Measurements from ENCODE around the gene TUBB.
"Not testable (repeated sequence)": the region's sequence is repeated elsewhere in the genome, so short reads cannot be mapped to it uniquely, and the experiment has no call there.

TUBB gene

DNA sequence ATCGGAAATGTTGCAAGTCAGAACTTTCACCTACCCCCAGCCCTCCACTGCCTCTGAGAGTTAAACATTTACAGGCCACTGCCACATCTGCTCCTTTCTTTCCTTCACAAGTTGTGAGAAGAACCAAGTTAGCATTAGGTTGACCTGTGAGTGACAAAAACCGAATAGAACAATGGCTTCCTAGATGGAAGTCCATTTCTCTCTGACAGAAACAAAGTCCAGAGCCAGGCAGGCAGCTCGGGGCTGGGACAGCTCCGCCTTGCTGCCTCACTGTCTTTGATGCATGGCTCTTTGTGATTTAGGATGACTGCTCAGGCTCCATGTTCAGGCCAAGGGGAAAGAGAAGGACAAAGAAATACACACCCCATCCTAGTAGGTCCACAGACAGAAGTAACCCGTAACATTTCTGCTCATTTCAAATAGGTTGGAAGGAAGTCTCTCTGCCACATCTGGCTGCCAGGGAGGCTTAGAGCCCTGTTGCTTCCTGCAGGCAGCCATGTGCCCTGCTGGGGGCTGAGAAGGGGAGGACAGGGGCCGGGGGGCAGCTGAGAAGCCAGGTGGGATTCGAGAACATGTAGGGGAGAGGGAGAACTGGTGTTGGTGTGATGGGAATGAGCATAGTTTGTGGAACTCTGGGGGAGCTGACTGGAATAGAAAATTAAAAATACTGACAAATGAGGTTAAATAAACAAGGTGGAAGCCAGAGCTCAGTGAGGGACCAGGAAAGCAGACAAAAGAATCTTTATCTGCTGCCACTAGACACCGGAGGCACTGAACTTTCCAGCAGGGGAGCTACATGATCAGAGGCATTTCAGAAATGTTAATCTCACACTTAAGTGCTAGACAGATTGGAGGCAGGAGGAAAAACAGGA lies 43.7 kb downstream of the TUBB start:
- DNase-seq: no peak

DNA sequence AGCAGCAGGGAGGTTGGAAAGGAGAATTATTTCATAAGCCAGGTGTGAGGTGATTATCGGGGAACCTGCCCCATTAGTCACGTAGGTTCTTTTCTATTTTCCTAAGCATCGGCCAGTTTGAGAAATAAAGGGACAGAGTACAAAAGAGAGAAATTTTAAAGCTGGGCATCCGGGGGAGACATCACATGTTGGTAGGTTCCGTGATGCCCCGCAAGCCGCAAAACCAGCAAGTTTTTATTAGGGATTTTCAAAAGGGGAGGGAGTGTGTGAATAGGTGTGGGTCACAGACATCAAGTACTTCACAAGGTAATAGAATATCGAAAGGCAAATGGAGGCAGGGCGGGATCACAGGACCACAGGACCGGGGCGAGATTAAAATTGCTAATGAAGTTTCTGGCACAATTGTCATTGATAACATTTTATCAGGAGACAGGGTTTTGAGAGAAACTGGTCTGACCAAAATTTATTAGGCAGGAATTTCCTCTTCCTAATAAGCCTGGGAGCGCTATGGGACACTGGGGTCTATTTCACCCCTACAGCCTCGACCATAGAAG lies 44.4 kb downstream of the TUBB start:
- not testable (repeated sequence) for DNase-seq

DNA sequence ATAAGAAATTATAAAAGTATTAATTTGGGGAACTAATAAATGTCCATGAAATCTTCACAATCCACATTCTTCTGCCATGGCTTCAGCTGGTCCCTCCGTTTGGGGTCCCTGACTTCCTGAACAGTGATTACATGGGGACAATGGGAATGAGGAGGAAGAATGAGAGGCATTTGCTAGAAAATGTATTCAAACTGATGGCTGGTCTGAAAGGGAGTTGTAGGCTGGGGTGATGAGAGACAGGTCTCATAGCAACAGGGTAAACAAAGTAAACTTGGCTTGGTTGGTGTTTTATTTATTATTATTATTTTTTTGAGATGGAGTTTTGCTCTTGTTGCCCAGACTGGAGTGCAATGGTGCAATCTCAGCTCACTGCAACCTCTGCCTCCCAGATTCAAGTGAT lies 45.3 kb downstream of the TUBB start:
- DNase-seq: not testable (repeated sequence)

DNA sequence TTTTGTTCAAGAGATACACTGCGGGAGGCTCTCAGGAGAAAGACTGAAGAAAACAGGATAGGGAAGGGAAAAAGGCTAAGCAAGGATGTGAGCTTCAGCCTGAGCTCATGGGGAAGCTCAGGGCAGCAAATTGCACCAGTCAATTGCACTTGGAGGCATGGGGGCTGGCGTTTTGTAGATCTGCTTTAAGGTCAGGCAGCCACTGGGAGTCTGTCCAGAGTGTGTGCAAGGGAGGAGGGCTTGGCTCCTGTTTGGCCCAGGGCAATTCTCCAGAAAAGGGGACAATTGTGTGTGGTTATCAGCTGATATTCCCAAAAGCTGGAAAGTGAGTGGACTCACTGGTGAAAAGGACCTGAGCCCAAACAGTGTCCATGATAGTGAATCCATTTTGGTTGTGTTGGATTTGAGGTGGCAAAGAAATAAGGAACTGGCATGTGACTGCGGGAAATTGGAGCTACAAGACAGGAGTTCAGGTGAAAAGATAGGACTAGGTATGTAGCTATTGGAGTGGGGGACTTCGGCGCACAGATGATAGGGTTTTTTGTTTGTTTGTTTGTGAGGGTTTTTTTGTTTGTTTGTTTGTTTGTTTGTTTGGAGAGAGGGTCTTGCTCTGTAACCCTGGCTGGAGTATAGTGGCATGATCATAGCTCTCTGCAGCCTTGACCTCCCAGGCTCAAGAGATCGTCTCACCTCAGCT lies 46.5 kb downstream of the TUBB start:
- DNase-seq: no peak

DNA sequence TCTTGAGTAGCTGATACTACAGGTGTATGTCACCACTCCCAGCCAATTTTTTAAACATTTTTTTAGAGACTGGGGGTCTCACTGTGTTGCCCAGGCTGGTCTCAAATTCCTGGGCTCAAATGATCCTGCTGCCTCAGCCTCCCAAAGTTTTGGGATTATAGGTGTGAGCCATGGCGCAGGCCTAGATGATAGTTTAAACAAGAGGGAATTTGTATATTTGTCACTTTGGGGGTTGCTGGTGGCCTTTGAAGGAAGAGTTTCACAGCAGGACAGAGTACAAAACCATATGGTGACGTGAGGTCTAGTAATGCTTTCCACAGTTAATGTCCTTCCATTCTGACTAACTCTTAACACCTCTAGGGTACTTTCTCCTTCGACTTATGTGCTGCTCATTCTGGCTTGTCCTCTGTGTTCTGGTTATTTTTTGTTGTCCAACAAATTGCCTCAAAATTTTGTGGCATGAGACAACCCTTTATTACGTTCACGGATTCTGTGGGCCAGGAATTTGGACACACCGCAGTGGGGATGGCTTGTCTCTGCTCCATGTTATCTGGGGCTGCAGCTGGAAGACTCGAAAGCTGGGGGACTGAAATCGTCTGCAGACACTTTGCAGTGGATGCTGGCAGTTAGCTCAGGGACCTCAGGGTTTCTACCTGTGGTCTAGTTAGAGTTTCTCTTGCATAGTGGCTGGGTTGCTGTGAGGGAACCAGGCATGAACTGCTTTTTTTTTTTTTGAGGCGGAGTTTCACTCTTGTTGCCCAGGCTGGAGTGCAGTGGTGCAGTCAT lies 47.2 kb downstream of the TUBB start:
- DNase-seq: no peak

DNA sequence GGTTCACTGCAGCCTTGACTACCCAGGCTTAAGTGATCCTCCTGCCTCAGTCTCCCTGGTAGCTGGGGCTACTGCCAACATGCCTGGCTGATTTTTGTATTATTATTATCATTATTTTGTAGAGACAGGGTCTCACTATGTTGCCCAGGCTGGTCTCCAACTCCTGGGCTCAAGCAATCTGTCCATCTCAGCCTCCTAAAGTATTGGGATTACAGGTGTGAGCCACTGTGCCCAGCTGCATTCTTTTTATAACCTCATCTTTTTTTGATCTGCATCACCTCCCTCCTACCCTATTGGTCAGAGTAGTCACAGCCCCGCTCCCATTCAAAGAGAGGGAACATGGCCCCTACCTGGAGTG lies 47.8 kb downstream of the TUBB start:
- no peak for DNase-seq

DNA sequence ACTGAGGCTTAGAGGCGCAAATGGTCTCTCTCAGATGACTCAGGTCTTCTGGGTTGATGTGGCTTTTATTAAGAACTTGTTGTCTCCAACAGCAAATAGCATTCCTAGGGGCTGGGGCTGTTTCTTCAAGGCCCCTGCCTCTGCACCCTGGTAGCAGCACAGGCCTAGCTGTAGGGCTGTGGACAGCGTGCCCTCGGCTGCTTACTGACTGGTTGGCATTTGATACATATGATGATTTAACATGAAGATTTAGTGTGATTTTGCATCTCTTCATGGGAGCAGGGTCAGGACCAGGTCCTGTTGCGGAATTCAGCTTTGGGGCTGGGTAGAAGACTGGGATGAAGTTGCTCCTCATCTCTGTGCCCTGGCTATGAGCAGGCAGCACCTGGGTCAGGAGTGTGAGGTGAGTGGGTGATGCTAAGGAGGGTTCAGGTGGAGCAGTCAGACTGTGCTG lies 48.5 kb downstream of the TUBB start:
- no peak for DNase-seq

DNA sequence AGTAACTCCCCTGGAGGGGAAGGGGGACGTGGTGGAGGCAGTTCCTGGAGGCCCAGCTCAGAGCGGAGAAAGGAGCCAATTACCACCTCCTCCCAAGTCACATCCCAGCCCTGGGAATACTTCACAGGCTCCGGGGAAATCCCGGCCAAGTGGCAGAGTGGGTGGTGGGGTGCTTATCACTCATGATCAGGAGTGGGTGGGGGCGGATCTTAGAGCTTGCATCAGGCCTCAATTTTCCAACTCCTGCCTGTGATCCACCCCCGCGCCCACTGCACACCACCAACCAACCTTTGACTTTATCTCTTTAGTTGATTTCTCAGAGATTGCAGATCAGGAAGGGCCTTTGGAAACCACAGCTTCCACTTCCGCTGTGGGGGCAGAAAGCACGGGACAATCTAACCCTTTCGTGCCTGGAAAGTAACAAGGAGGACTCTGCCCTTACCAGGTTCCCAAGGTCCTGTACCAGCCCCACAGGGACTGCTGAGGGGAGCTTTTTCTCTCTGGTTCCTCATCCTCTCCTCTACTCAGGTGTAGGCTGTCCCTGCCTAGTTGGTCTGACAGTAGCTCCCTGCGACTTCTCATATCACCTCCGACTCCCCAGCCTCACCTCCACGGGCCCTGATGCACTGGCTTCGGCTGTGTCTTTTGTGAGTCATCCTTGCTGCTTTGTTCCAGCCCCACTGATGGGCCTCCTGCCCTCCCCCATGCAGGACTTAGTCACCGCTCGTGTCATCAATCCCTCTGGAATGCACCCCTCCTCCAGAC lies 49.1 kb downstream of the TUBB start:
- DNase-seq: peak; percentile 83

DNA sequence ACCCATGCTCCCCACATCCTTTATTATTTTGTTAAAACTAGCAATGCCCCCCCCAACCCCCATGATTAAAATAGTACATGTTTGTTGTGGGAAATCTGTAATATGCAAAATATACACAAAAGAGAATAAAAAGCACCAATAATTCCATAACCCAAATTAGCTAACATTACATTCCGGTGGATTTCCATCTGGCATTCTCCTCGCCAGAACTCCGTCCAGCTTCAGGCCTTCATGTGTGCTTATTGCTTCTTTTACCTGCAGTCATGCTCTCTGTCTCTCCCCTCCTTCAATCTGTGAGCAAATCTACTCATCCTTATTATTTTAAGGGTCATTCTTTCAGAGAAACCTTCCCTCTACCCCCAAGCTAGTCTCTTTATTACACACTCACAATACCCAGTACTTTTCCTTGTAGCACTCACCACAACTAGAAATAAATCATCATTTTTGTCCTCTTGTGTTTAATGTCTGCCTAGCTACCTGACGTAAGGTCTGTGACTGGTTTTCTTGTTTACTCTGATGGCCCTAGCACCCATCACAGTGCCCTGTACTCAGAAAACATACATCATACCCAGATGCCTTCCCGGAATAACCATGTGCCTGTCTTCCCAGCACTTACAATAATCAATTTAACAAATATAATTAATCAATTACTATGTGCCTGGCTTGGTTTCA lies 49.8 kb downstream of the TUBB start:
- DNase-seq: no peak

DNA sequence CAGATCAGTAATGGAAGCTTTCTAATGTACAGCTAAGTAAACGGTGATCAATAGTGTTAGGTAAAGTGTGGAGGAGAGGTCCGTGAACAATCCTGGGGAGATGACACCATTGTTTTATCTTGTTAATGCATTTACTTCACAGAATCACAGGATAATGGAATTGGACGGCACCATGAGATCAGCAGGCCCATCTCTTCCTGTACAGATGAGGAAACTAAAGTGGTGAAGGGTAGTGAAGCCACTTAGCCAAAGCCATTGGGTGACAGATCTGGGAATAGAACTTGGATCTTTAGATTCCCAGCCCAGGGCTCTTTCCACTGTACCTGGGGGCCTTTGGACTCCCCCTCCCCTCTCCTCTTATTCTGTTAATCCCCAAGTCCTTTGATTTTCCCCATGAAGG lies 50.4 kb downstream of the TUBB start:
- no peak for DNase-seq

DNA sequence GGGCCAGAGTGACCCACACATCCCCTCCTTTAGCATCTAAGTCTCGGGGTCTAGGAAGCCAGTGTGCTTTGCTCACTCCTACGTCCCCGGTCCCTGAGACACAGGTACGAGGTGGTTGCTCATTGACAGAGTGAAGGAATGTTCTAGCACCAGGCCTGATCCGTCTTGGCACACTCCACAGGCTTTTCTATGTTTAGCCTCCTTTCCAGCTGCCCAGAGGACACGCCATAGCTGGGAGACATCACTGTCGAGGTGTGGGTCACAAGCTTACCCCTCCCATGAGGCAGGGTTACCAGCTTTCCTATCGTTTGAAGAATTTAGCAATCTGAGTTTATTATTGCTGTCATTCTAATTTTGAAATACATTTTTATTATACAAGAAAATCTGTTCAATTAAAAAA lies 54.5 kb downstream of the TUBB start:
- DNase-seq: no peak

Measured in stimulated activated CD4-positive, alpha-beta T cell treated with anti-CD3 and anti-CD28 coated beads, Interleukin-4, amount 100 ng/mL, for 1 hour (primary cell).